ENCODE results near the gene SLC25A25. TPM values are rescaled to one million over a fixed set of nuclear protein-coding genes. Genes with fewer than 3 reads are reported as not detected.

The SLC25A25 gene
- total and polyA plus RNA-seq, 10 of the 15 experiments (the other 5 are each of a cell fraction or from before 2014, with no cell fraction given) = 0.04 to 17.1 (median 12.4) TPM; not detected in 1

GRCh38 chr9:128117613-128118471, 49.8 kb downstream of the SLC25A25 start (continued):
- TF ChIP-seq ZNF592 (IDR thresholded peaks at IDR 0.05) (peak; percentile 94; the same call in 1 of the 2 replicates), NR2C2 (IDR thresholded peaks at IDR 0.05; ENCODE audit: borderline replicate concordance, control insufficient read depth, insufficient read length, low read depth) (no peak), JUNB (IDR thresholded peaks at IDR 0.05) (no peak), RELA (IDR thresholded peaks at IDR 0.05; ENCODE audit: borderline replicate concordance, partially characterized antibody) (peak; percentile 21), ZNF207 (IDR thresholded peaks at IDR 0.05; ENCODE audit: borderline replicate concordance) (0 out of 2 replicates have a peak, but pooled peaks have one; percentile 43), BCL11A (IDR thresholded peaks at IDR 0.05; ENCODE audit: low read depth, low read length) (peak; percentile 8; the same call in 1 of the 2 replicates), HCFC1 (IDR thresholded peaks at IDR 0.05; ENCODE audit: low read length) (peak; percentile 47), STAT3 (IDR thresholded peaks at IDR 0.05; ENCODE audit: low read depth, low read length) (no peak; the same call in 1 of the 2 replicates), SUPT20H (IDR thresholded peaks at IDR 0.05; ENCODE audit: borderline replicate concordance, control insufficient read depth, low read depth, low read length) (no peak), MLLT1 (IDR thresholded peaks at IDR 0.05) (no peak), BHLHE40 (IDR thresholded peaks at IDR 0.05; ENCODE audit: borderline replicate concordance in 1 of 2, low read depth in 2 of 2, low read length in 1 of 2) (peak; percentile 48 to 75; a peak in 3 of 4 replicates), IKZF1 (conservative IDR thresholded peaks at IDR 0.05) (no peak), IRF4 (IDR thresholded peaks at IDR 0.05; ENCODE audit: low read depth, low read length) (peak; percentile 64; the same call in 1 of the 2 replicates), RAD21 (IDR thresholded peaks at IDR 0.05; ENCODE audit: insufficient read depth, low read depth, low read length) (peak; percentile 99), YY1 (IDR thresholded peaks at IDR 0.05; ENCODE audit: low read depth, low read length) (peak; percentile 88), KDM1A (IDR thresholded peaks at IDR 0.05; ENCODE audit: borderline replicate concordance) (no peak), MEF2A (IDR thresholded peaks at IDR 0.05; ENCODE audit: insufficient read depth, low read depth, low read length) (0 out of 2 replicates have a peak, but pooled peaks have one; percentile 50), SMAD5 (IDR thresholded peaks at IDR 0.05; ENCODE audit: low read depth) (no peak), TARDBP (IDR thresholded peaks at IDR 0.05; ENCODE audit: borderline replicate concordance) (no peak), CREB1 (IDR thresholded peaks at IDR 0.05; ENCODE audit: low read depth) (peak; percentile 81), RUNX3 (IDR thresholded peaks at IDR 0.05; ENCODE audit: low read length) (peak; percentile 73), TCF7 (IDR thresholded peaks at IDR 0.05; ENCODE audit: borderline replicate concordance) (no peak), NBN (IDR thresholded peaks at IDR 0.05) (peak; percentile 46; the same call in 1 of the 2 replicates), MAX (IDR thresholded peaks at IDR 0.05; ENCODE audit: low read depth, low read length) (0 out of 2 replicates have a peak, but pooled peaks have one; percentile 38)

All from GM12878 (cell line).